Measurements from ENCODE around the gene G6PC3.

G6PC3 gene

GRCh38 chr17:44120851-44121605 lies 50.5 kb downstream of the G6PC3 start:
- in situ Hi-C loops (cut with MboI; ENCODE audit: low sequenced_read_pairs): no loop called here

DNA sequence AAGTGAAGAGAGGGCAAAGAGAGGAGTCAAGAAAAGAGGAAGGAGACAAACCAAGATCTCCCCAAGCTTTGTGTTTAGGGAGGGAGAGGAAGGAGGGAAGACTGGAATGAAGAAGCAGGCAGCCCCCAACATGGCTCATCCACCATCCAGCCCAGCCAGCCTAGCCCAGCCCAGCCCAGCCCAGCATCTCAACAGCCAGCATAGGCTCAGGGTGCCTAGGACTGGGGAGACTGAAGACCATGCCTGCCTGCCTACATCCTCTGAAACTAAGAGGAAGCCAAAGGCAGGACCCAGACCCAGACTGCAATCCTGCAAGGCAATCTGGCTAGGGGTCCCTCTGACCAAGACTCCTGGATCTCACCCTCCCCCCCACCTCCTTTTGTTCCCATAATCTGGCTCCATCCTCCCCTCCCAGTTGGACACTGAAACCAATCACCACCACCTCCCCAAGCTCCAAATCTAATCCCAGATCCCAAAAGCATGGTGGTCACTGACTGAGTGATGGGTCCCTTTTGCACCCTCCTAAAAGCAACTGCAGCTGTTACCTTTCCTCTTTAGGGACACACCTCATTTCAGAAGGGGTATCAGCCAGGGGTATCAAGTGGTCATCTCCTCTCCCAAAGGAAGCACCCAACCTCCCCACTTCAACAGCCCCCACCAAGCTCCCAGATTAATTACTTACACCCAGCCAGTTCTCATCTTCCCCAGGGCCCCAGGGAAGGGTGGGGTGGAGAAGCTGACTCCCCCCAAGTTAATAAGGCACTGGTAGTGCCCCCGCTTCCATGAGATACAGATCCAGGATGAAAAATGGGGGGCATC lies 51.7 kb downstream of the G6PC3 start:
- in situ Hi-C loops (cut with MboI; ENCODE audit: low sequenced_read_pairs): no loop called here

DNA sequence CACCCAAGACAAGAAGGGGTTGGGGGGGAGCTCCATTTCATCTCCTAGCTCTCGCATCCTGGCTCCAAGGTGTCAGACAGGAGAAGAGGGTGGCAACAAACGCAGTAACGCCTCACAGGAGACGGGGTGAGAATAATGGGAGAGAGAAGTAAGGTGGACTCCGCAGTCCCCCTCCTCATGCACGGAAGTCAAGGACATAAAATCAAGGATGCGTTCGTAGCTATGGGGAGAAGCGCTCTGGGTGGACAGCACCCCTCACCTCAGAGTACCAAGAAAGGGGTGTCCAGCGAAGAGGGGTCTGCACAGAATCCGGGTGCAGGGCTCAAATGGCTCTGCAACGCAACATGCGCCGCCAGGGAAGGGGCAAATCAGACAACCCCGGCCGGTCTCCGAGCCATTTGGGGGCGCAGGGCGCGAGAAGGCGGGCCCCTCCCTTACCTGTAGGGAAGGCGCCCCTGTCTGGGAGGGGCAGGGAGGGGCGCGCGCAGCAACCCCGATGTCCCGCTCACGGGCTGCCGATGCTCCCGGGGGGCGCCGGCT lies 52.4 kb downstream of the G6PC3 start:
- in situ Hi-C loops (cut with MboI; ENCODE audit: low sequenced_read_pairs): no loop called here

DNA sequence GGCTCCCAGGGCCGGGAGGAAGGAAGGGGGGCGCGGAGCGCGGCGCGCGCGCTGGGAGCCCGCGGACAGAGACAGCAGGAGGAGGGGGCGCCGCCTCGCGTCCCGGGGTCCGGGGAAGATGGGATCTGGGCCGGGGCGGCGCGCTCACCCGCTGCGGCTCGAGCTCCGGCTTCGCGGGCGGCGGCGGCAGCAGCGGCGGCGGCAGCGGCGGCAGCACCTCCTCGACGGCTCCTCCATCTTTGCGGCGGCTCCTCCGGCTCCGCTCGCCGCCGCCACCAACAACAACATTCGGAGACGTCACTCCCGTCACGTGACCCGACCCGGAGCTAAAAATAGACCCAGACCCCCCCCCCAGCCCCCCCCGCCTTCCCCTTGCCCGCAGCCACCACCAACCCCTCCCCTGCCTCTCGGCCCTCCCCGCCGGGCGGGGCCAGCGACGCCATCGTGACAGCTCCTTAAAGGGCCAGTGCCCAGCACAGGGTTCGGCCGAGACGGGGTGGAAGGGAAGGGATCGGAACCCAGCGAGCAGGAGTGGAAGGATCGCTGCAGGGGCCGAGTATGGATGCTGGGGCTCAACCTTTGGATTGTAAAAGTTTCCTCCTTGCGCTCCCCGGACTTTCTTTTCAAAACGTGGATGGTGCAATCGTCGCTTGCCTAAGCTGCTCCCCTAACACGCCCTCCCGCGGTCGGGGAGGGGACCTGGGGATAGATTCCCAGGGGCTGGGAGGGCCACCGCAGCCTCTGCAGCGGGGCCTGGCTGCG lies 53.0 kb downstream of the G6PC3 start, which contains the start of gene HDAC5:
Gene HDAC5, minus strand, starts transcription at position 286 of the 762 bp plus-strand sequence. CDS start 6,126 bp downstream, outside the sequence.
- in situ Hi-C loops (cut with MboI; ENCODE audit: low sequenced_read_pairs): no loop called here

DNA sequence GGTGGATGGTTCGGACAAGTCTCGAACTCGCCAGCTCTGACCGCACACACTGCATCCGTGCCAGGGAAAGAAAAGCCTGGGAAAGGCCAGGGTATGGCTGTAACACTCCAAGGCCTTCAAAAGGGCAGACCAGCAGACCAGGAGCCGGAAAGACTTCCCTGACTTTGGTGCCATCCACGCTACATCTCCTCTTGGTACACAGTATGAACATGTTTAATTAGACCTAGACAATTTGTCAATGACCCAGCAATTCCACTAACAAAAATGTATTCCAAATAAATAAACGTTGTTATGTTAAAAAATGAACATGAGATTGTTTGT lies 53.5 kb downstream of the G6PC3 start:
- in situ Hi-C loops (cut with MboI; ENCODE audit: low sequenced_read_pairs): no loop called here

Measured in hTERT RPE-1 (cell line).